Measurements from ENCODE around the gene DDX28. TPM values are rescaled to one million over a fixed set of nuclear protein-coding genes. Genes with fewer than 3 reads are reported as not detected.

DDX28 gene
- total and polyA plus RNA-seq, 10 of the 15 experiments (the other 5 are each of a cell fraction or from before 2014, with no cell fraction given): 3.6 to 40.4 (median 20.0) TPM

- TF ChIP-seq STAT1 (conservative IDR thresholded peaks at IDR 0.05) (no peak), STAT3 (IDR thresholded peaks at IDR 0.05; ENCODE audit: low read depth, low read length) (no peak), ZNF207 (IDR thresholded peaks at IDR 0.05; ENCODE audit: borderline replicate concordance) (peak; percentile 91; the same call in 1 of the 2 replicates), POLR2AphosphoS5 (IDR thresholded peaks at IDR 0.05; ENCODE audit: low read length) (no peak), ASH2L (IDR thresholded peaks at IDR 0.05; ENCODE audit: borderline replicate concordance, low read depth) (no peak), ZNF592 (IDR thresholded peaks at IDR 0.05) (peak; percentile 81; the same call in 1 of the 2 replicates), IRF3 (IDR thresholded peaks at IDR 0.05) (no peak), MTA3 (IDR thresholded peaks at IDR 0.05; ENCODE audit: borderline replicate concordance, low read length) (no peak), HDAC2 (IDR thresholded peaks at IDR 0.05) (no peak), NR2C1 (IDR thresholded peaks at IDR 0.05) (no peak), RB1 (IDR thresholded peaks at IDR 0.05; ENCODE audit: borderline replicate concordance) (peak; percentile 94; the same call in 1 of the 2 replicates), PAX8 (IDR thresholded peaks at IDR 0.05) (no peak), DPF2 (IDR thresholded peaks at IDR 0.05) (peak; percentile 44; the same call in 1 of the 2 replicates), MEF2B (IDR thresholded peaks at IDR 0.05; ENCODE audit: partially characterized antibody, poor library complexity, severe bottlenecking) (peak; percentile 80), BHLHE40 (IDR thresholded peaks at IDR 0.05; ENCODE audit: borderline replicate concordance in 1 of 2, low read depth in 2 of 2, low read length in 1 of 2) (peak; percentile 28 to 50; a peak in 3 of 4 replicates)
- TF ChIP-seq, protein P1, sequence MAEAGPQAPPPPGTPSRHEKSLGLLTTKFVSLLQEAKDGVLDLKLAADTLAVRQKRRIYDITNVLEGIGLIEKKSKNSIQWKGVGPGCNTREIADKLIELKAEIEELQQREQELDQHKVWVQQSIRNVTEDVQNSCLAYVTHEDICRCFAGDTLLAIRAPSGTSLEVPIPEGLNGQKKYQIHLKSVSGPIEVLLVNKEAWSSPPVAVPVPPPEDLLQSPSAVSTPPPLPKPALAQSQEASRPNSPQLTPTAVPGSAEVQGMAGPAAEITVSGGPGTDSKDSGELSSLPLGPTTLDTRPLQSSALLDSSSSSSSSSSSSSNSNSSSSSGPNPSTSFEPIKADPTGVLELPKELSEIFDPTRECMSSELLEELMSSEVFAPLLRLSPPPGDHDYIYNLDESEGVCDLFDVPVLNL (IDR thresholded peaks at IDR 0.05; ENCODE audit: low read depth, low read length): peak; percentile 61; the same call in 1 of the 2 replicates
- TF ChIP-seq, protein P2, sequence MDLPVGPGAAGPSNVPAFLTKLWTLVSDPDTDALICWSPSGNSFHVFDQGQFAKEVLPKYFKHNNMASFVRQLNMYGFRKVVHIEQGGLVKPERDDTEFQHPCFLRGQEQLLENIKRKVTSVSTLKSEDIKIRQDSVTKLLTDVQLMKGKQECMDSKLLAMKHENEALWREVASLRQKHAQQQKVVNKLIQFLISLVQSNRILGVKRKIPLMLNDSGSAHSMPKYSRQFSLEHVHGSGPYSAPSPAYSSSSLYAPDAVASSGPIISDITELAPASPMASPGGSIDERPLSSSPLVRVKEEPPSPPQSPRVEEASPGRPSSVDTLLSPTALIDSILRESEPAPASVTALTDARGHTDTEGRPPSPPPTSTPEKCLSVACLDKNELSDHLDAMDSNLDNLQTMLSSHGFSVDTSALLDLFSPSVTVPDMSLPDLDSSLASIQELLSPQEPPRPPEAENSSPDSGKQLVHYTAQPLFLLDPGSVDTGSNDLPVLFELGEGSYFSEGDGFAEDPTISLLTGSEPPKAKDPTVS (IDR thresholded peaks at IDR 0.05; ENCODE audit: low read depth, low read length): no peak
These were observed 29.6 kb downstream of the DDX28 start (continued) for GRCh38 chr16:67993207-67994039.

Data from GM12878 (cell line).